IMR-90 (cell line): Measurements from ENCODE around the gene TBC1D16. TPM values are rescaled to one million over a fixed set of nuclear protein-coding genes. Genes with fewer than 3 reads are reported as not detected.

ENCODE experiments used
- ATAC-seq: fragments of 200-7000 bp; cut with Tn5 transposase; 2 replicates; pipeline ENCODE4 v1.9.1; 2020; ENCODE audit warnings: low read depth, mild to moderate bottlenecking, moderate library complexity
- BruUV-seq: library from RNA; stranded (reverse); fragments of 400-500 nt; replicated peaks from 2 replicates; lab custom pipeline; 2021; lab: Mats Ljungman, UMichigan
- CTCF ChIA-PET: fragments of 300-600 bp; formaldehyde crosslinking; extraction: SDS; loops from one replicate; lab custom pipeline; 2021; ENCODE audit warnings: antibody characterized with exemption; lab: Yijun Ruan, JAX
- POLR2A ChIA-PET: fragments of 300-600 bp; sonication (Branson Sonifier 250); formaldehyde crosslinking; loops from one replicate; lab custom pipeline; 2022; ENCODE audit warnings: antibody characterized with exemption; ENCODE audit not compliant: unreplicated experiment; lab: Charles Lee
- DNase-seq: peaks from one replicate; pipeline ENCODE4 v3.0.0; 2013
- H2AFZ ChIP-seq: replicated peaks from 2 replicates; pipeline ENCODE3; 2013; ENCODE audit warnings: low read length, mild to moderate bottlenecking; ENCODE audit not compliant: poor library complexity
- H2AK5ac ChIP-seq: 2 replicates; pipeline ENCODE4 v1.6.1; 2013; ENCODE audit warnings: low read depth, low read length, inconsistent platforms
- H2AK9ac ChIP-seq: replicated peaks from 2 replicates; pipeline ENCODE3; 2013; ENCODE audit warnings: mild to moderate bottlenecking, low read depth, low read length, moderate library complexity; ENCODE audit not compliant: poor library complexity
- H2BK120ac ChIP-seq: 2 replicates; pipeline ENCODE4 v1.6.1; 2013; ENCODE audit warnings: low read depth, low read length, inconsistent platforms
- H2BK15ac ChIP-seq: 3 replicates; pipeline ENCODE4 v1.6.1; 2013; ENCODE audit warnings: low read depth, low read length, inconsistent platforms
- H2BK20ac ChIP-seq: 2 replicates; pipeline ENCODE4 v1.6.1; 2013; ENCODE audit warnings: low read depth, mild to moderate bottlenecking, inconsistent platforms, low read length, moderate library complexity
- H2BK5ac ChIP-seq: 2 replicates; pipeline ENCODE4 v1.6.1; 2013; ENCODE audit warnings: mild to moderate bottlenecking, low read depth, low read length, inconsistent platforms; ENCODE audit not compliant: poor library complexity, severe bottlenecking
- H3K14ac ChIP-seq: replicated peaks from 2 replicates; pipeline ENCODE4 v1.6.1; 2013; ENCODE audit warnings: low read depth, low read length, inconsistent platforms
- H3K18ac ChIP-seq: 2 replicates; pipeline ENCODE4 v1.6.1; 2013; ENCODE audit warnings: low read depth, low read length, control low read depth
- H3K23ac ChIP-seq: 2 replicates; pipeline ENCODE4 v1.6.1; 2013; ENCODE audit warnings: low read depth, low read length, inconsistent platforms
- H3K27ac ChIP-seq: 2 replicates; pipeline ENCODE4 v1.5.1; 2013; ENCODE audit warnings: mild to moderate bottlenecking, control low read depth, low read length; ENCODE audit not compliant: insufficient read depth
- H3K27me3 ChIP-seq: 2 replicates; pipeline ENCODE4 v1.6.1; 2013; ENCODE audit warnings: low read length; ENCODE audit not compliant: control insufficient read depth, insufficient read depth
- H3K36me3 ChIP-seq: 2 replicates; pipeline ENCODE4 v1.6.1; 2013; ENCODE audit warnings: low read length, mixed read lengths; ENCODE audit not compliant: control insufficient read depth, insufficient read depth
- H3K4ac ChIP-seq: 2 replicates; pipeline ENCODE4 v1.6.1; 2013; ENCODE audit warnings: low read depth, low read length, inconsistent platforms
- H3K4me1 ChIP-seq: 2 replicates; pipeline ENCODE4 v1.6.1; 2013; ENCODE audit warnings: low read length, mixed read lengths; ENCODE audit not compliant: control insufficient read depth, insufficient read depth
- H3K4me2 ChIP-seq: 2 replicates; pipeline ENCODE4 v1.6.1; 2013; ENCODE audit warnings: low read depth, mild to moderate bottlenecking, control low read depth, low read length, moderate library complexity
- H3K4me3 ChIP-seq: 2 replicates; pipeline ENCODE4 v1.5.1; 2013; ENCODE audit warnings: low read depth, mild to moderate bottlenecking, control low read depth, low read length, moderate library complexity; ENCODE audit not compliant: insufficient read depth
- H3K56ac ChIP-seq: 2 replicates; pipeline ENCODE4 v1.6.1; 2013; ENCODE audit warnings: low read length, inconsistent platforms; ENCODE audit not compliant: insufficient read depth; ENCODE audit errors: extremely low read depth
- H3K79me1 ChIP-seq, 2 experiments: 2 replicates each; pipeline ENCODE4 v1.6.1; 2013; ENCODE audit warnings: low read length in 2 of 2, inconsistent platforms in 1 of 2, low read depth in 1 of 2
- H3K9ac ChIP-seq: 2 replicates; pipeline ENCODE4 v1.6.1; 2013; ENCODE audit warnings: low read depth, low read length, control low read depth
- H3K9me1 ChIP-seq: 2 replicates; pipeline ENCODE4 v1.6.1; 2013; ENCODE audit warnings: low read length, inconsistent platforms; ENCODE audit not compliant: insufficient read depth
- H3K9me3 ChIP-seq: 2 replicates; pipeline ENCODE4 v1.6.1; 2013; ENCODE audit warnings: low read length; ENCODE audit not compliant: control insufficient read depth, insufficient read depth
- H4K20me1 ChIP-seq: 2 replicates; pipeline ENCODE4 v1.6.1; 2013; ENCODE audit warnings: low read length, inconsistent platforms; ENCODE audit not compliant: insufficient read depth
- H4K5ac ChIP-seq: 2 replicates; pipeline ENCODE4 v1.6.1; 2013; ENCODE audit warnings: mild to moderate bottlenecking, low read depth, low read length, control low read depth
- H4K8ac ChIP-seq, 2 experiments: 2 replicates each; pipeline ENCODE4 v1.6.1; 2013; ENCODE audit warnings: low read depth in 2 of 2, low read length in 2 of 2, control low read depth in 1 of 2, inconsistent platforms in 1 of 2
- H4K91ac ChIP-seq: 2 replicates; pipeline ENCODE4 v1.6.1; 2013; ENCODE audit warnings: low read depth, low read length, inconsistent platforms; ENCODE audit not compliant: insufficient read depth
- BHLHE40 ChIP-seq: fragments of 150-350 bp; IDR thresholded peaks from 2 replicates; pipeline ENCODE4 v1.6.1; 2016; ENCODE audit warnings: mild to moderate bottlenecking, low read depth, low read length
- CHD1 ChIP-seq: IDR thresholded peaks from 2 replicates; pipeline ENCODE4 v1.6.1; 2012; ENCODE audit warnings: low read depth, low read length, improper control_type of control experiment
- FOS ChIP-seq: fragments of 150-350 bp; IDR thresholded peaks from 2 replicates; pipeline ENCODE4 v1.6.1; 2016; ENCODE audit warnings: low read depth, low read length
- MAFK ChIP-seq: IDR thresholded peaks from 2 replicates; pipeline ENCODE4 v1.6.1; 2012; ENCODE audit warnings: low read depth, low read length, improper control_type of control experiment
- MAZ ChIP-seq: IDR thresholded peaks from 2 replicates; pipeline ENCODE4 v1.6.1; 2012; ENCODE audit warnings: low read depth, mild to moderate bottlenecking, low read length, improper control_type of control experiment, moderate library complexity, borderline replicate concordance
- POLR2A ChIP-seq: IDR thresholded peaks from 2 replicates; pipeline ENCODE4 v1.6.1; 2012; ENCODE audit warnings: mild to moderate bottlenecking, low read depth, low read length
- RAD21 ChIP-seq: IDR thresholded peaks from 2 replicates; pipeline ENCODE4 v1.6.1; 2012; ENCODE audit warnings: low read length, improper control_type of control experiment
- RFX5 ChIP-seq: IDR thresholded peaks from 2 replicates; pipeline ENCODE4 v1.8.0; 2012; ENCODE audit warnings: low read depth, mild to moderate bottlenecking, low read length, moderate library complexity
- WGBS, 2 experiments: methylation state at CpG; one replicate each; pipeline versions ENCODE4 v1.1.5 to v1.1.7; 2013; ENCODE audit warnings: missing lambda C conversion rate in 2 of 2; ENCODE audit not compliant: insufficient read length in 1 of 2; ENCODE audit errors: extremely low coverage in 2 of 2; 5-methylcytosine and 5-hydroxymethylcytosine counted together
- dilution Hi-C: fragments of 300-500 bp; cut with HindIII; formaldehyde crosslinking; loops from one replicate; pipeline ENCODE4 v1.14.3; 2018; ENCODE audit warnings: low sequenced_read_pairs; ENCODE audit not compliant: unreplicated experiment
- in situ Hi-C: fragments of 300-500 bp; cut with MboI; formaldehyde crosslinking; loops from 3 replicates; pipeline ENCODE4 v1.14.3; 2019; ENCODE audit warnings: low sequenced_read_pairs, inconsistent platforms, mixed read lengths
- intact Hi-C: fragments of 100-400 bp; cut with micrococcal nuclease; formaldehyde crosslinking; loops from 2 replicates; pipeline ENCODE4 v1.10.0; 2022
- polyA plus RNA-seq, 3 experiments: library from polyadenylated mRNA; depleted of rRNA; stranded (reverse); fragments of >200 nt; gene quantifications; 2 replicates each; pipeline ENCODE4 v1.2.3, GENCODE V29; 2012; ENCODE audit warnings: low replicate concordance in 1 of 3
- total RNA-seq: library from RNA; depleted of rRNA; stranded (reverse); fragments of >200 nt; gene quantifications from 2 replicates; pipeline ENCODE4 v1.2.3, GENCODE V29; 2012

Gene TBC1D16
- total and polyA plus RNA-seq, 2 of the 4 experiments (the other 2 are of a cell fraction): 10.1 to 16.7 TPM

DNA sequence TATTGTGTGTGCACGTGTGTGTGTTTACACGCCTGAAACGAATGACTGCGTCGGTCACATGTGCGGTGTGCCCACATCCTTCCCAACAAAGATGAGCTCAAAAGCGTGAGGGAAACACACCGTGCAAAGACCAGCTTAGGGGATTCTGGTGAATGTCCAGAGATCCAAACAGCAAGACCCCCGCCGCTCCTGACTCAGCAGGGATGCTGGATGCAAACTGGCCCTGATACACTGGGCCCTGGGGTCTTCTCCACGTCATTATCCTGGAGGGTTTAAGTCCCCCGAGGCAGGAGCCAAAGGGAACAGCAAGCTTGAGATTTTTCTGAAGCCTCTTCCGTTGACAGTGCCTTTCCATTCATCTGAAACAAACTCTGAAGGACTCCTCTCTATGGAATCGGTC, 59.2 kb downstream of the TBC1D16 start:
- CTCF ChIA-PET: no interaction called here
- 97% methylated on average over 8 of the region's 14 CpGs; no CpG with 5 or more reads in 1 of the 2 experiments for WGBS, 2 experiments

More for the DNA sequence above, 59.2 kb downstream of the TBC1D16 start:
- no peak overlapping the region for H3K23ac ChIP-seq
- peaks cover 5% of the 10 kb centered on the region; the same call in 1 of the 2 replicates for H4K20me1 ChIP-seq
- H3K4me3 ChIP-seq: no peak overlapping the region
- no peak overlapping the region for H3K56ac ChIP-seq
- H3K27ac ChIP-seq: no peak overlapping the region
- POLR2A ChIA-PET: no interaction called here
- dilution Hi-C loops: no loop called here
- no peaks in the 10 kb centered on the region for H3K4me1 ChIP-seq
- intact Hi-C loops: no loop called here
- H3K79me1 ChIP-seq: peaks cover 10 to 20% of the 10 kb centered on the region in 2 experiments; a peak in 2 of 4 replicates
- ATAC-seq: no peak
- no peak overlapping the region for H2BK5ac ChIP-seq
- H2BK15ac ChIP-seq: no peak overlapping the region
- no peak overlapping the region for H3K18ac ChIP-seq
- H2BK120ac ChIP-seq: no peak overlapping the region
- no peak overlapping the region for H3K4me2 ChIP-seq
- no peak overlapping the region for H3K4ac ChIP-seq
- no peak overlapping the region for H2AFZ ChIP-seq
- no peak overlapping the region for H4K5ac ChIP-seq
- peaks cover 6% of the 10 kb centered on the region; the same call in 1 of the 2 replicates for H3K36me3 ChIP-seq
- H2AK5ac ChIP-seq: no peak overlapping the region
- DNase-seq: no peak
- no peak overlapping the region for H2BK20ac ChIP-seq
- no peaks in the 10 kb centered on the region for H3K9me3 ChIP-seq
- no peaks in the 10 kb centered on the region for H3K27me3 ChIP-seq
- H3K14ac ChIP-seq: no peak overlapping the region
- no peak overlapping the region for H3K9ac ChIP-seq
- H2AK9ac ChIP-seq: peak overlapping the region; percentile 44
- no peak overlapping the region for H4K91ac ChIP-seq
- TF ChIP-seq POLR2A: no peak
- no peak for TF ChIP-seq RAD21
- TF ChIP-seq RFX5: no peak
- no peak for TF ChIP-seq CHD1
- no peak for TF ChIP-seq BHLHE40
- no peak for TF ChIP-seq MAFK
- TF ChIP-seq MAZ: no peak
- no peak for TF ChIP-seq FOS
- H3K9me1 ChIP-seq: peaks cover 3% of the 10 kb centered on the region; the same call in 1 of the 2 replicates
- no TSS peak for BruUV-seq
- in situ Hi-C loops: no loop called here
- no peak overlapping the region for H4K8ac ChIP-seq
